ENCODE measurements around the gene C16orf89.

C16orf89 gene

DNA sequence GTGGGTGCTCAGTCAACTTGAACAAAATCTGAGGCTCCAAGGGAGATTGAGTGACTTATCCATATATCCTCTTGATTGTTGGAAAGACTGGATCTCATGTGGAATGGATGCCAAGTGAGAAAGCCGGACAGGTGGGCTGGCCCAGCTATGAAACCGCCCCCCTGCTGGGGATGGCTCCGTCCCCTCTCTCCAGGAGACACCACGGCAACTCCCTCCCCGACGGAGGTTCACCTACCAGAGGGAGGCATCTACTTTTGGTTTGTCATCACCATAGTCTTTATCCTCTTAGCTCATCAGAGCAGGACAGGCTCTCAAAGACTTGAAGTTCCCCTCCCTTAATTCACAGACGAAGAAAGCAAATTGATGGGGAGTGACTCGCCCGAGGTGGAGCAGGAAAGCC, 4.1 kb upstream of the C16orf89 start:
- Histone ChIP-seq H3K36me3 (ENCODE audit: insufficient read depth, low read length) (peaks cover 13% of the 10 kb centered on the region), H4K20me1 (ENCODE audit: insufficient read depth, low read length) (no peaks in the 10 kb centered on the region), H3K27ac (ENCODE audit: low read length) (no peak overlapping the region), H3K79me2 (ENCODE audit: insufficient read depth, low read length) (peaks cover 20% of the 10 kb centered on the region), H3K4me3 (ENCODE audit: low read depth in 1 of 2, low read length in 2 of 2) (no peak overlapping the region), H3K27me3 (ENCODE audit: insufficient read depth, low read length, poor library complexity) (peaks cover 1% of the 10 kb centered on the region), H2AFZ (ENCODE audit: low read depth, low read length) (no peak overlapping the region), H3K4me1 (ENCODE audit: insufficient read depth, low read length) (peaks cover 29% of the 10 kb centered on the region), H3K9ac (ENCODE audit: low read depth, low read length) (no peak overlapping the region), H3K4me2 (ENCODE audit: insufficient read depth, low read length) (no peak overlapping the region), H3K9me3 (ENCODE audit: insufficient read depth, low read length, severe bottlenecking) (no peaks in the 10 kb centered on the region)
- no peak for TF ChIP-seq EZH2 (IDR thresholded peaks at IDR 0.05; ENCODE audit: borderline replicate concordance, low read depth, low read length, severe bottlenecking)
- TF ChIP-seq, protein P1, sequence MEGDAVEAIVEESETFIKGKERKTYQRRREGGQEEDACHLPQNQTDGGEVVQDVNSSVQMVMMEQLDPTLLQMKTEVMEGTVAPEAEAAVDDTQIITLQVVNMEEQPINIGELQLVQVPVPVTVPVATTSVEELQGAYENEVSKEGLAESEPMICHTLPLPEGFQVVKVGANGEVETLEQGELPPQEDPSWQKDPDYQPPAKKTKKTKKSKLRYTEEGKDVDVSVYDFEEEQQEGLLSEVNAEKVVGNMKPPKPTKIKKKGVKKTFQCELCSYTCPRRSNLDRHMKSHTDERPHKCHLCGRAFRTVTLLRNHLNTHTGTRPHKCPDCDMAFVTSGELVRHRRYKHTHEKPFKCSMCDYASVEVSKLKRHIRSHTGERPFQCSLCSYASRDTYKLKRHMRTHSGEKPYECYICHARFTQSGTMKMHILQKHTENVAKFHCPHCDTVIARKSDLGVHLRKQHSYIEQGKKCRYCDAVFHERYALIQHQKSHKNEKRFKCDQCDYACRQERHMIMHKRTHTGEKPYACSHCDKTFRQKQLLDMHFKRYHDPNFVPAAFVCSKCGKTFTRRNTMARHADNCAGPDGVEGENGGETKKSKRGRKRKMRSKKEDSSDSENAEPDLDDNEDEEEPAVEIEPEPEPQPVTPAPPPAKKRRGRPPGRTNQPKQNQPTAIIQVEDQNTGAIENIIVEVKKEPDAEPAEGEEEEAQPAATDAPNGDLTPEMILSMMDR (IDR thresholded peaks at IDR 0.05; ENCODE audit: borderline replicate concordance, extremely low read depth, low read length, poor library complexity, severe bottlenecking): no peak
- no peak for ATAC-seq (ENCODE audit: insufficient read depth, low read depth)
- DNase-seq: no peak

GRCh38 chr16:5069048-5069447, 3.3 kb upstream of the C16orf89 start:
- H3K4me3 ChIP-seq (ENCODE audit: low read depth in 1 of 2, low read length in 2 of 2): no peak overlapping the region
- no peaks in the 10 kb centered on the region for H3K9me3 ChIP-seq (ENCODE audit: insufficient read depth, low read length, severe bottlenecking)
- no peak overlapping the region for H3K9ac ChIP-seq (ENCODE audit: low read depth, low read length)
- peaks cover 5% of the 10 kb centered on the region; the same call in 1 of the 2 replicates for H3K36me3 ChIP-seq (ENCODE audit: insufficient read depth, low read length)
- no peak overlapping the region for H3K4me2 ChIP-seq (ENCODE audit: insufficient read depth, low read length)
- DNase-seq (no peak), ATAC-seq (ENCODE audit: insufficient read depth, low read depth) (no peak)
- H4K20me1 ChIP-seq (ENCODE audit: insufficient read depth, low read length): no peaks in the 10 kb centered on the region
- TF ChIP-seq, protein P1 (IDR thresholded peaks at IDR 0.05; ENCODE audit: borderline replicate concordance, extremely low read depth, low read length, poor library complexity, severe bottlenecking): no peak
- no peak for TF ChIP-seq EZH2 (IDR thresholded peaks at IDR 0.05; ENCODE audit: borderline replicate concordance, low read depth, low read length, severe bottlenecking)
- H2AFZ ChIP-seq (ENCODE audit: low read depth, low read length): no peak overlapping the region
- H3K79me2 ChIP-seq (ENCODE audit: insufficient read depth, low read length): peaks cover 20% of the 10 kb centered on the region
- H3K27ac ChIP-seq (ENCODE audit: low read length): no peak overlapping the region
- peaks cover 29% of the 10 kb centered on the region for H3K4me1 ChIP-seq (ENCODE audit: insufficient read depth, low read length)
- H3K27me3 ChIP-seq (ENCODE audit: insufficient read depth, low read length, poor library complexity): peaks cover 8% of the 10 kb centered on the region

DNA sequence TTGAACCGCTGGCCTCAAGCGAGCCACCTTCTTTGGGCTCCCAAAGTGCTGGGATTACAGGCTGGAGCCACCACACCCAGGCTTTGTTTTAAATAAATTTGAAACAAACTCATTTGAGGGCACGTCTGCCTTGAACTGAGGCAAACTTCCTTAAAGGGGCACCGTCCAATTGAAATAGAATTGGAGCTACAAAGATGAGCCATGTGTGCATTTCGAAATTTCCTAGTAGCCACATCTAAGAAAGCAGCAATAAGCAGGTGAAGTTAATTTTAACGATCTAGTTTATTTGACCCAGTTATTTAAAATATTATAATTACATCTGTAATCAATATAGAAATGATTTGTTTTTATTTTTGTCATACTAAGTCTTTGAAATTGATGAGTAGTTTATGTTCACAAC, 755 bp upstream of the C16orf89 start:
- no peak for ATAC-seq (ENCODE audit: insufficient read depth, low read depth)
- Histone ChIP-seq H3K27me3 (ENCODE audit: insufficient read depth, low read length, poor library complexity) (peaks cover 8% of the 10 kb centered on the region), H3K4me1 (ENCODE audit: insufficient read depth, low read length) (peaks cover 12% of the 10 kb centered on the region), H3K4me3 (ENCODE audit: low read depth in 1 of 2, low read length in 2 of 2) (no peak overlapping the region), H3K9ac (ENCODE audit: low read depth, low read length) (no peak overlapping the region), H4K20me1 (ENCODE audit: insufficient read depth, low read length) (no peaks in the 10 kb centered on the region), H3K79me2 (ENCODE audit: insufficient read depth, low read length) (peaks cover 4% of the 10 kb centered on the region), H3K36me3 (ENCODE audit: insufficient read depth, low read length) (no peaks in the 10 kb centered on the region), H3K4me2 (ENCODE audit: insufficient read depth, low read length) (no peak overlapping the region), H2AFZ (ENCODE audit: low read depth, low read length) (no peak overlapping the region), H3K9me3 (ENCODE audit: insufficient read depth, low read length, severe bottlenecking) (no peaks in the 10 kb centered on the region), H3K27ac (ENCODE audit: low read length) (no peak overlapping the region)
- no peak for TF ChIP-seq EZH2 (IDR thresholded peaks at IDR 0.05; ENCODE audit: borderline replicate concordance, low read depth, low read length, severe bottlenecking)
- TF ChIP-seq, protein P1 (IDR thresholded peaks at IDR 0.05; ENCODE audit: borderline replicate concordance, extremely low read depth, low read length, poor library complexity, severe bottlenecking): no peak
- DNase-seq: no peak

GRCh38 chr16:5065326-5065725, 430 bp downstream of the C16orf89 start:
- no peak overlapping the region for H3K9ac ChIP-seq (ENCODE audit: low read depth, low read length)
- no peak overlapping the region for H3K4me3 ChIP-seq (ENCODE audit: low read depth in 1 of 2, low read length in 2 of 2)
- TF ChIP-seq, protein P1 (IDR thresholded peaks at IDR 0.05; ENCODE audit: borderline replicate concordance, extremely low read depth, low read length, poor library complexity, severe bottlenecking): no peak
- no peak for TF ChIP-seq EZH2 (IDR thresholded peaks at IDR 0.05; ENCODE audit: borderline replicate concordance, low read depth, low read length, severe bottlenecking)
- no peak overlapping the region for H3K27ac ChIP-seq (ENCODE audit: low read length)
- H3K27me3 ChIP-seq (ENCODE audit: insufficient read depth, low read length, poor library complexity): peaks cover 8% of the 10 kb centered on the region
- no peak for DNase-seq
- H2AFZ ChIP-seq (ENCODE audit: low read depth, low read length): no peak overlapping the region
- H3K4me1 ChIP-seq (ENCODE audit: insufficient read depth, low read length): peaks cover under 1% of the 10 kb centered on the region; the same call in 1 of the 2 replicates
- no peaks in the 10 kb centered on the region for H3K36me3 ChIP-seq (ENCODE audit: insufficient read depth, low read length)
- no peaks in the 10 kb centered on the region for H3K9me3 ChIP-seq (ENCODE audit: insufficient read depth, low read length, severe bottlenecking)
- H4K20me1 ChIP-seq (ENCODE audit: insufficient read depth, low read length): no peaks in the 10 kb centered on the region
- H3K79me2 ChIP-seq (ENCODE audit: insufficient read depth, low read length): no peaks in the 10 kb centered on the region
- no peak overlapping the region for H3K4me2 ChIP-seq (ENCODE audit: insufficient read depth, low read length)
- ATAC-seq (ENCODE audit: insufficient read depth, low read depth): no peak
